GM19455 (cell line): ENCODE data around the gene ACCS.

Experiments used
- ATAC-seq: cut with Tn5 transposase; IDR thresholded peaks from one replicate; pipeline ENCODE4 v1.9.1; 2021; ENCODE audit not compliant: unreplicated experiment

ACCS gene

GRCh38 chr11:44130751-44131150 lies 64.7 kb downstream of the ACCS start:
- ATAC-seq: no peak

DNA sequence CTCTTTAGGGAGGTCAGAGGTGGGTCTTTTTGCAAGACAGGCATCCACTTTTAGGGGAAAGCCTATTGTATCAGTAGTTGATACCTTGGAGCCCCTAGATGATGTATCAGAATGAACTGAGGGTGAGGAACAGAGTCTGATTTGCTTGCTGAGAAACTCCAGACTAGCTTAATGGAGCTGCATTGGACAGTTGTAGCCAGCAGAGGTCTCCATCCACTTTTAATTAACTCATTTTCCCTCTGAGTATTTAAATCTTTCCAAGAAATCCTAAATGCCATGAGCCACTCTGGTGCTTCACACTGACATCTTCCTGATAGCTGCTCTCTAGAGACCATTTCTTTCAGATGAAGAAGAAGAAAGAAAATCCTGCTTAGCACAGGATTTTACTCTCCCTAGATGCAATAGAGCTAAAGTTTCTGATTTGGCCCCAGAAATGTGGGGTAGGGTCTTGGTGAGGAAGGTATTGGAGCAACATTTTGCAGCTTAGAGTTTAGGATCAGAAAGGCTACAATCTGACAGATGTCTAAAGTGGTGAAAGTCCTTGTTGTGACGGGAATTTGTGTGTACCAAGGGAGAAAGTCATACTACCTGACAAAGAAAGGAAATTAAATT lies 67.4 kb downstream of the ACCS start:
- no peak for ATAC-seq
